ENCODE results near the gene PTPRD. TPM values are rescaled to one million over a fixed set of nuclear protein-coding genes. Genes with fewer than 3 reads are reported as not detected.
"Not testable (repeated sequence)": the region's sequence is repeated elsewhere in the genome, so short reads cannot be mapped to it uniquely, and the experiment has no call there.

The PTPRD gene
- total and polyA plus RNA-seq, 5 experiments from 2014 or later, result not detected

DNA sequence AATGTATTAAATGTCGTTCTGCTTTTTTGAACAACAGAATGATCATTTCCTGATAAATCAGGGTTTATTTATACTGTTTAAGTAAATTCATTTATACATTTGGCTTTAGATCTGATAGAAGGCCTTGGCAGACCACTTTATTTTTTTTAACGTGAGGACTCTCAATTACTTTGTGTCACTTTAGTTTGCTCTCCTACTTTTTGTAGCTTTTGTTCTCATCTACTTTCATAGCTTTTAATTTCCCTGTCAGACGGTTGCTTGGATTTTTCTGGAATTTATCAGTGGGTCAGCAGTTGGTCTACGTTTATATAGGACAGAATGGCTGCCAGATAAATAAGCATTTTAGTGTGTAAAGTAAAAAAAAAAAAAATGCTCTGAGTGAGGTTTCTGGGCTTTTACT, 1910.9 kb downstream of the PTPRD start:
- Mint-ChIP-seq H3K36me3 (no peaks in the 10 kb centered on the region), H3K4me3 (no peak overlapping the region), H3K27me3 (peaks cover 0 to 14% (median 9%) of the 10 kb centered on the region in 5 donors), H3K4me1 (peaks cover 0 to 3% (median 0%) of the 10 kb centered on the region in 4 donors), H3K27ac (no peak overlapping the region), H3K9me3 (no peaks in the 10 kb centered on the region)
- POLR2A ChIA-PET, result no interaction called here
- no peak for ATAC-seq
- DNase-seq, result no peak

DNA sequence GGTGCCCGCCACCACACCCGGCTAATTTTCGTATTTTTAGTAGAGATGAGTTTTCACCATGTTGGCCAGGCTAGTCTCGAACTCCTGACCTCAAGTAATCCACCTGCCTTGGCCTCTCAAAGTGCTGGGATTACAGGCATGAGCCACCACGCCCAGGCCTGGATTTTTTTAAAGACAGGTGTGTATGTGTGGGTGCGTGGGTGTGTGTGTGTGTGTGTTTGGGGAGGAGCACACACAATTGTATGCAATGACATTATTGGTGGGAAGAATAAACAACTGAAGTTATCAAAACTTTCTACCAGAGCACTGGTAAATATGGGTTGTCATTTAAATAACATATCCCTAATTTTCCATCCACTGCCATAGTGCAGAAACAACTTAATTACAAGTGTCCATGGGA, 1915.2 kb downstream of the PTPRD start:
- H3K9me3 Mint-ChIP-seq, H3K27ac Mint-ChIP-seq, POLR2A ChIA-PET, ATAC-seq, DNase-seq, H3K4me1 Mint-ChIP-seq, H3K27me3 Mint-ChIP-seq, H3K4me3 Mint-ChIP-seq, H3K36me3 Mint-ChIP-seq: not testable (repeated sequence)

DNA sequence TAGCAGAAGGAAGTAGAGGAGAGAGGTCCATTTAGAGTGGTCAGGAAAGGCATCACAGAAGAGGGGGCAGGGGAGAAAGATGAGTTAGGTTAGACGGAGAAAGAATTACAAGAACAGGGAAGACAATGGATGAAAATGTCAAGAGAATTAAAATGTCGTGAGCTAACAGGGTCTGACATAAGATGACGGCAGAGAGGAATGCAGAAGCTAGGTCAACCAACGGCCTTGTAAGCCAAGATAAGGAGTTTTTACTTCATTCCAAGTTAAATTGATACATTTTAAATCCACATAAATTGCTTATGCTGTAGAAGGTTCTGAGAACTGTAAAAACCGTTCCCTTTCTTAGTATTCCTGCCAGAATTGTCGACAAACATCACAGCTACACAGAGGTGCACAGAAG, 1916.3 kb downstream of the PTPRD start:
- POLR2A ChIA-PET, result no interaction called here
- Mint-ChIP-seq H3K4me1 (peaks cover 0 to 3% (median 0%) of the 10 kb centered on the region in 4 donors), H3K4me3 (no peak overlapping the region), H3K27ac (no peak overlapping the region), H3K27me3 (peaks cover 0 to under 1% (median 0%) of the 10 kb centered on the region in 5 donors), H3K36me3 (no peaks in the 10 kb centered on the region), H3K9me3 (no peaks in the 10 kb centered on the region)
- DNase-seq, result no peak
- no peak for ATAC-seq

- POLR2A ChIA-PET, result no interaction called here
- ATAC-seq (no peak), DNase-seq (no peak)
- Mint-ChIP-seq H3K36me3 (no peaks in the 10 kb centered on the region), H3K9me3 (no peaks in the 10 kb centered on the region), H3K4me3 (no peak overlapping the region), H3K27me3 (no peaks in the 10 kb centered on the region), H3K27ac (no peak overlapping the region), H3K4me1 (peaks cover 0 to 3% (median 0%) of the 10 kb centered on the region in 4 donors)
These were observed 1917.7 kb downstream of the PTPRD start for GRCh38 chr9:8694983-8695588.

- H3K27ac Mint-ChIP-seq, result no peak overlapping the region
- DNase-seq (no peak), ATAC-seq (no peak)
- peaks cover 0 to 8% (median 0%) of the 10 kb centered on the region in 9 donors for H3K9me3 Mint-ChIP-seq
- POLR2A ChIA-PET, result no interaction called here
- peaks cover 0 to 3% (median 0%) of the 10 kb centered on the region in 4 donors for H3K4me1 Mint-ChIP-seq
- H3K36me3 Mint-ChIP-seq, result no peaks in the 10 kb centered on the region
- no peaks in the 10 kb centered on the region for H3K27me3 Mint-ChIP-seq
- H3K4me3 Mint-ChIP-seq, result no peak overlapping the region
These were observed 1919.3 kb downstream of the PTPRD start for GRCh38 chr9:8693464-8693863.

DNA sequence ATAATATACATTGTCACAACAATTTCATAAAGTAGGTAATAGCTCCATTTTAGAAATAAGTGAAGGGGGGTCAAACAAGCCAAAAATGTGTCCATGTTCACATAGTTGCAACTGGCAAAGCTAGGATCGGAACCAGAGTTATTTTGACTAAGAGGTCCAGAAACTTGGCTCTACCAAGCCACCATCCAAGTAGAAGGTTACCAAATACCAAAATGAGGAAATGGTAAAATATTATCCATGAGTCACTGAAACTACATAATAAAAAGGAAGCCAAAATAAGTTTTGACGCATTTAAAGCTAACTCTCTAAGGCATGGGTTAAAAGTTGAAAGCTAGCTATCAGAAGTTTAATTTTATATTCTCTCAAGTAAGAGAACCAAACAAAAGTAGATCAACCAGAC, 1926.3 kb downstream of the PTPRD start:
- Mint-ChIP-seq H3K27ac (no peak overlapping the region), H3K4me1 (no peaks in the 10 kb centered on the region), H3K9me3 (peaks cover 0 to 12% (median 0%) of the 10 kb centered on the region in 9 donors), H3K36me3 (no peaks in the 10 kb centered on the region), H3K27me3 (peaks cover 0 to 1% (median 0%) of the 10 kb centered on the region in 5 donors), H3K4me3 (no peak overlapping the region)
- DNase-seq, result no peak
- POLR2A ChIA-PET, result no interaction called here
- ATAC-seq, result no peak

- H3K4me1 Mint-ChIP-seq, result no peaks in the 10 kb centered on the region
These were observed 1927.0 kb downstream of the PTPRD start for GRCh38 chr9:8685825-8686224.

DNA sequence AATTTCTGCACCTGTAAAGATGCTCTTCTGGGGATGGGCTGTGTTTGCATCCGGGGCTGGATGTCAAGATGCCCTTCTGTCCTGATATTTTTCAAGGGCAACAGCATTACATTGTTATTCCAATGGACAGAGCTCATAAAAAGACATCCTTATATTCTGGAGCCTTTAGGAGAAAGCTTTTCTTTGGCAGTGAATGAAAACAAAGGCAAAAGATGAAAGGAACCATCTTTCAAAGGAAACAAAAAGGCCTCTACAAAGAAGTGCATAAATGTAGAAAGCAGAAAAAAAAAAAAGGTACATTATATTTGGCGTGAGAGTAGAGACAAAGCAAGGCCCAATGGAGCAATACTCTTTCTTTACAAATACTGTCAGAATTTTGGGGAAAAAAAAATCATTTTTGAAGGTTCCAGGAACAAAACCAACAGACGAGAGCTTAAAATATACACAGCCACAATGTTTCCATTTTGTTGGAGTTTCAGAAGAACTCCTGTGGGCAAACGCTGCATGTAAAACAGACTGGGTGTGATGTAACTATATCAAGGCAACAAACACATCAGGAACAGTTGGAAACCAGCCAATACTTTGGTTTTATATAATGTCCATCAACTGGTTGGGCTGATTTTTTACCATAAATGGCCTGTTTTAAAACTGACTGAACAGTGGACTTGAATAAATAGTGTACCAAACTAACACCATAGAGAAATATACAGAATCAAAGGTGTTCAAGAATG, 1927.7 kb downstream of the PTPRD start:
- ATAC-seq, result no peak
- Mint-ChIP-seq H3K4me1 (no peaks in the 10 kb centered on the region), H3K27me3 (peaks cover 0 to 2% (median 0%) of the 10 kb centered on the region in 5 donors), H3K4me3 (no peak overlapping the region), H3K36me3 (no peaks in the 10 kb centered on the region), H3K9me3 (peaks cover 0 to 12% (median 0%) of the 10 kb centered on the region in 9 donors), H3K27ac (no peak overlapping the region)
- POLR2A ChIA-PET, result no interaction called here
- no peak for DNase-seq

More at GRCh38 chr9:8685825-8686224, 1927.0 kb downstream of the PTPRD start:
- Mint-ChIP-seq H3K9me3 (peaks cover 0 to 12% (median 0%) of the 10 kb centered on the region in 9 donors), H3K27me3 (peaks cover 0 to 2% (median 0%) of the 10 kb centered on the region in 5 donors), H3K36me3 (no peaks in the 10 kb centered on the region), H3K4me3 (no peak overlapping the region), H3K27ac (no peak overlapping the region)
- no peak for DNase-seq
- ATAC-seq, result no peak
- POLR2A ChIA-PET, result no interaction called here

GRCh38 chr9:8683496-8683895, 1929.3 kb downstream of the PTPRD start:
- peaks cover 0 to 4% (median 0%) of the 10 kb centered on the region in 9 donors for H3K9me3 Mint-ChIP-seq

DNA sequence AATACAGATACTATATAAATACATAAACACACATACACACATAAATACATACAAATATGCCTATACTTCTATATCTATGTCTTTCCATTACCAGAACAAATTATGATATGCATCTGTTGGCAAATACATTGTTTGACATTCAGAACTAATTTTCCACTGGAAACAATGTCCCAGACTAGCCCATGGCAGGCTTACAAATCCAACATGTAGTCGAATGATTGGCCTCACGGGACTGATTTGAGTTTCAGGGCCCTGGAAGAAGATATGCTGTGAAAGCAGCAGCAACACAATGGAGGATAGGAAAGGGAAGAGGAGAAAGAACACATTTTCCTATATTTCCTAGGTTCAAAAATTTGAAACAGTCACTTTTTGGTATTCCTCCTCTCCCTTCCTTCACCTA, 1932.1 kb downstream of the PTPRD start:
- Mint-ChIP-seq H3K4me1 (no peaks in the 10 kb centered on the region), H3K27ac (no peak overlapping the region), H3K4me3 (no peak overlapping the region), H3K9me3 (peaks cover 0 to 4% (median 0%) of the 10 kb centered on the region in 9 donors), H3K27me3 (peaks cover 0 to 2% (median 0%) of the 10 kb centered on the region in 5 donors), H3K36me3 (no peaks in the 10 kb centered on the region)
- no peak for ATAC-seq
- DNase-seq, result no peak
- POLR2A ChIA-PET, result no interaction called here

More at GRCh38 chr9:8683496-8683895, 1929.3 kb downstream of the PTPRD start:
- Mint-ChIP-seq H3K4me3 (no peak overlapping the region), H3K27me3 (peaks cover 0 to 2% (median 0%) of the 10 kb centered on the region in 5 donors), H3K4me1 (no peaks in the 10 kb centered on the region), H3K27ac (no peak overlapping the region), H3K36me3 (no peaks in the 10 kb centered on the region)
- POLR2A ChIA-PET, result no interaction called here
- no peak for DNase-seq
- no peak for ATAC-seq

DNA sequence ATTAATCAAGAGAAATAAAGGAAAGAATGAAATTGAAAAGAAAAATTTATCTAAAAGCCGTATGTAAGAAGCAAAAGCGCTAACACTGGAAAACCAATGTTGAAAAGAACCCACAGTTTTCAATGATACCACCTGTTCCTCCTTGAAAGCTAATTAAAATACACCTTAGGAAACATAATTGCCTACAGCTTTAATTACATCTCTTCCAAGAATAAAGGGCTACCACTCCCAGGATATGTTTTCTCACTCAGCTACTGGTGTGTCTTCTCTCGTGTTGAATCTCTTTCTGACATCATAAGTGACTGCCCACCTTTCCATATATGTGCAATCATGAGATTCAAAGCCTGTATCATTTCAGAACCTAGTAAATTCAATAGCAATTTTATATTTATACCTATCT, 1932.6 kb downstream of the PTPRD start:
- Mint-ChIP-seq H3K4me3 (no peak overlapping the region), H3K27me3 (peaks cover 0 to 5% (median 2%) of the 10 kb centered on the region in 5 donors), H3K27ac (no peak overlapping the region), H3K4me1 (no peaks in the 10 kb centered on the region), H3K9me3 (peaks cover 0 to 3% (median 0%) of the 10 kb centered on the region in 9 donors), H3K36me3 (no peaks in the 10 kb centered on the region)
- POLR2A ChIA-PET, result no interaction called here
- no peak for DNase-seq
- no peak for ATAC-seq

DNA sequence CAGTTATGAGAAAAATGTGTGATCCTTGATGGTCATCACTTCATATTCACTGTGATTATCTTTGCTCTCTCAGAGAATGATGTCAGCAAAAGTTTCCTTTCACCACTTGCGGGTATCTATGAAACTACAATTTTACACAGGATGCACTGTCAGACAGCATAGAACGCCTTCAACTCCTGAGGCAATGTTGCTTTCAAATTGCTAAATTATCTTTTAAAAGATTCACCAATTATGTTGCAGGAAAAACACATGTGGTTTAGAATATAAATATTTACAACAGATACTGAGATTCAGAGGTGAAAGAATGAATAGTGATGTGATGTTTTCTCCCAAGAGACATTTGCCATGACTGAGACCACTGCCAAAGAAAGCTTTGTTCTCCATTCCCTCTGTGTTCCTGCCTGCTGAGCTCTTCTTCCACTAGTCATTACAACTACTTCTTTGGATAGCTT, 1933.4 kb downstream of the PTPRD start:
- no peaks in the 10 kb centered on the region for H3K4me1 Mint-ChIP-seq
- H3K36me3 Mint-ChIP-seq, result no peaks in the 10 kb centered on the region
- H3K27me3 Mint-ChIP-seq, result peaks cover 0 to 5% (median 2%) of the 10 kb centered on the region in 5 donors
- no peak overlapping the region for H3K27ac Mint-ChIP-seq
- no peak for DNase-seq
- ATAC-seq, result no peak
- no peak overlapping the region for H3K4me3 Mint-ChIP-seq
- H3K9me3 Mint-ChIP-seq, result no peaks in the 10 kb centered on the region
- POLR2A ChIA-PET, result no interaction called here

DNA sequence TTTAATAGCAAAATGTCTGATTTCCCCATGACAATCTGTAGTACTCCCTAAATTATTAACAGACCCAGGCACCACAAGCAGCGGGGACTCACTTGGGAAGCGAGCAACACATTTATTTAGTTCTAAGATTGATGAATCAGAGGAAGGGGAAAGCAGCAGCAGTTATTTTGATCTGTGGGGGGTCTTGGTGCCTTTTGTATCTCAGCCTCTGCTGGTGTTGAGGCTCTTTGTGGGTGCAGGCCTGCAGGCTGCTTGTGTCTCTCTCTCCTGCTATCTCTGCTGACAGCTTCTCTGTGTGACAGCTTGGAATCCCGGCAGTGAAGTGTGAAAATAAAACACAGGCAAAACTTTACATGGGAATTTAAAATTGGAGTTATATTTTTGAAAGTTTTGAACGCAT, 1935.1 kb downstream of the PTPRD start:
- DNase-seq, result no peak
- Mint-ChIP-seq H3K4me1 (no peaks in the 10 kb centered on the region), H3K4me3 (no peak overlapping the region), H3K9me3 (no peaks in the 10 kb centered on the region), H3K27me3 (peaks cover 0 to 5% (median 2%) of the 10 kb centered on the region in 5 donors), H3K27ac (no peak overlapping the region), H3K36me3 (no peaks in the 10 kb centered on the region)
- POLR2A ChIA-PET, result no interaction called here
- ATAC-seq, result no peak

All from naive thymus-derived CD8-positive, alpha-beta T cell (primary cell).